Smooth muscle cell (in vitro differentiated cells): ENCODE measurements around the gene OR8H3. TPM values are rescaled to one million over a fixed set of nuclear protein-coding genes. Genes with fewer than 3 reads are reported as not detected.
"Not testable (repeated sequence)": the region's sequence is repeated elsewhere in the genome, so short reads cannot be mapped to it uniquely, and the experiment has no call there.

Experiments used
- DNase-seq: peaks from one replicate; lab custom pipeline; 2025; ENCODE audit not compliant: unreplicated experiment; lab: John Stamatoyannopoulos, UW
- H2AFZ ChIP-seq: fragments of 200-600 bp; sonication (generic); 2 replicates; pipeline ENCODE4 v1.6.0; 2016; ENCODE audit warnings: antibody characterized with exemption, low read depth, mild to moderate bottlenecking
- H3F3A ChIP-seq: fragments of 200-600 bp; sonication (generic); 2 replicates; pipeline ENCODE4 v1.6.0; 2017; ENCODE audit warnings: antibody characterized with exemption, low read depth
- H3K27ac ChIP-seq: fragments of 200-600 bp; sonication (generic); 2 replicates; pipeline ENCODE4 v1.5.1; 2016; ENCODE audit warnings: low read depth, mild to moderate bottlenecking
- H3K27me3 ChIP-seq: fragments of 200-600 bp; sonication (generic); 2 replicates; pipeline ENCODE4 v1.6.1; 2016; ENCODE audit warnings: low read depth, mild to moderate bottlenecking
- H3K36me3 ChIP-seq: fragments of 200-600 bp; sonication (generic); 2 replicates; pipeline ENCODE4 v1.5.1; 2016; ENCODE audit warnings: low read depth
- H3K4me1 ChIP-seq: fragments of 200-600 bp; sonication (generic); 2 replicates; pipeline ENCODE4 v1.5.1; 2016; ENCODE audit warnings: low read depth
- H3K4me2 ChIP-seq: fragments of 200-600 bp; sonication (generic); 2 replicates; pipeline ENCODE4 v1.6.0; 2016; ENCODE audit warnings: mild to moderate bottlenecking
- H3K4me3 ChIP-seq: fragments of 200-600 bp; sonication (generic); 2 replicates; pipeline ENCODE4 v1.5.1; 2016; ENCODE audit warnings: mild to moderate bottlenecking
- H3K79me2 ChIP-seq: fragments of 200-600 bp; sonication (generic); 2 replicates; pipeline ENCODE4 v1.6.0; 2016; ENCODE audit warnings: low read depth, mild to moderate bottlenecking
- H3K9ac ChIP-seq: fragments of 200-600 bp; sonication (generic); 2 replicates; pipeline ENCODE4 v1.6.0; 2016; ENCODE audit warnings: low read depth
- H3K9me3 ChIP-seq: fragments of 200-600 bp; sonication (generic); replicated peaks from 2 replicates; pipeline ENCODE4 v1.5.1; 2016; ENCODE audit warnings: low read depth
- H4K20me1 ChIP-seq: fragments of 200-600 bp; sonication (generic); 2 replicates; pipeline ENCODE4 v1.6.0; 2016; ENCODE audit warnings: low read depth
- WGBS: methylation state at CpG from one replicate; pipeline ENCODE4 v1.1.7; 2016; ENCODE audit warnings: low lambda C conversion rate; 5-methylcytosine and 5-hydroxymethylcytosine counted together
- polyA plus RNA-seq: library from polyadenylated mRNA; unstranded; fragments of >200 nt; fragmentation: Nextera tagmentation; extraction: Ambion mirVana; gene quantifications from 2 replicates; pipeline ENCODE4 v1.2.1, GENCODE V29; 2016
- total RNA-seq: library from RNA; depleted of rRNA; stranded (reverse); fragments of >200 nt; gene quantifications from 2 replicates; pipeline ENCODE4 v1.2.3, GENCODE V29; 2014
- TF ChIP-seq, protein P1 (sequence below): fragments of 200-600 bp; sonication (generic); IDR thresholded peaks from 2 replicates; pipeline ENCODE4 v1.5.1; 2017; ENCODE audit warnings: borderline replicate concordance, mild to moderate bottlenecking, antibody characterized with exemption; ENCODE audit not compliant: insufficient read depth, poor library complexity, severe bottlenecking

The OR8H3 gene
- total and polyA plus RNA-seq, 2 experiments from 2014 or later: not detected

GRCh38 chr11:56140151-56140661, 18.0 kb downstream of the OR8H3 start, which contains the start of gene OR8J3:
Gene OR8J3, minus strand, starts transcription at chr11:56140201. Its CDS starts 2,483 bp downstream, at chr11:56137718.
- Histone ChIP-seq H3K79me2 (no peaks in the 10 kb centered on the region), H3K27me3 (no peaks in the 10 kb centered on the region), H3F3A (no peaks in the 10 kb centered on the region), H4K20me1 (no peaks in the 10 kb centered on the region), H2AFZ (peak within 1 kb of the TSS; percentile 24), H3K4me1 (no peaks in the 10 kb centered on the region), H3K4me2 (no peak within 1 kb of the TSS), H3K27ac (no peak within 1 kb of the TSS), H3K36me3 (no peaks in the 10 kb centered on the region), H3K9ac (no peak within 1 kb of the TSS), H3K4me3 (no peak within 1 kb of the TSS), H3K9me3 (no peaks in the 10 kb centered on the region)
- TF ChIP-seq, protein P1, sequence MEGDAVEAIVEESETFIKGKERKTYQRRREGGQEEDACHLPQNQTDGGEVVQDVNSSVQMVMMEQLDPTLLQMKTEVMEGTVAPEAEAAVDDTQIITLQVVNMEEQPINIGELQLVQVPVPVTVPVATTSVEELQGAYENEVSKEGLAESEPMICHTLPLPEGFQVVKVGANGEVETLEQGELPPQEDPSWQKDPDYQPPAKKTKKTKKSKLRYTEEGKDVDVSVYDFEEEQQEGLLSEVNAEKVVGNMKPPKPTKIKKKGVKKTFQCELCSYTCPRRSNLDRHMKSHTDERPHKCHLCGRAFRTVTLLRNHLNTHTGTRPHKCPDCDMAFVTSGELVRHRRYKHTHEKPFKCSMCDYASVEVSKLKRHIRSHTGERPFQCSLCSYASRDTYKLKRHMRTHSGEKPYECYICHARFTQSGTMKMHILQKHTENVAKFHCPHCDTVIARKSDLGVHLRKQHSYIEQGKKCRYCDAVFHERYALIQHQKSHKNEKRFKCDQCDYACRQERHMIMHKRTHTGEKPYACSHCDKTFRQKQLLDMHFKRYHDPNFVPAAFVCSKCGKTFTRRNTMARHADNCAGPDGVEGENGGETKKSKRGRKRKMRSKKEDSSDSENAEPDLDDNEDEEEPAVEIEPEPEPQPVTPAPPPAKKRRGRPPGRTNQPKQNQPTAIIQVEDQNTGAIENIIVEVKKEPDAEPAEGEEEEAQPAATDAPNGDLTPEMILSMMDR: no peak
- DNase-seq: no peak

DNA sequence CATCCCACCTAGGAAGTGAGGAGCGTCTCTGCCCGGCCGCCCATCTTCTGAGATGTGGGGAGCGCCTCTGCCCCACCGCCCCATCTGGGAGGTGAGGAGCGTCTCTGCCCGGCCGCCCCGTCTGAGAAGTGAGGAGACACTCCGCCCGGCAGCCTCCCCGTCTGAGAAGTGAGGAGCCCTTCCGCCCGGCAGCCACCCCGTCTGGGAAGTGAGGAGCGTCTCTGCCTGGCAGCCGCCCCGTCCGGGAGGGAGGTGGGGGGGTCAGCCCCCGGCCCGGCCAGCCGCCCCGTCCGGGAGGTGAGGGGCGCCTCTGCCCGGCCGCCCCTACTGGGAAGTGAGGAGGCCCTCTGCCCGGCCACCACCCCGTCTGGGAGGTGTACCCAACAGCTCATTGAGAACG, 21.5 kb downstream of the OR8H3 start:
- 82% methylated on average over 12 of the region's 30 CpGs for WGBS
- not testable (repeated sequence) for H3K27ac ChIP-seq, H3K9ac ChIP-seq, H3K4me2 ChIP-seq, H3K4me3 ChIP-seq, DNase-seq, H3K9me3 ChIP-seq, H2AFZ ChIP-seq, H3K27me3 ChIP-seq, H3F3A ChIP-seq, H3K4me1 ChIP-seq, H3K79me2 ChIP-seq, H4K20me1 ChIP-seq, H3K36me3 ChIP-seq

DNA sequence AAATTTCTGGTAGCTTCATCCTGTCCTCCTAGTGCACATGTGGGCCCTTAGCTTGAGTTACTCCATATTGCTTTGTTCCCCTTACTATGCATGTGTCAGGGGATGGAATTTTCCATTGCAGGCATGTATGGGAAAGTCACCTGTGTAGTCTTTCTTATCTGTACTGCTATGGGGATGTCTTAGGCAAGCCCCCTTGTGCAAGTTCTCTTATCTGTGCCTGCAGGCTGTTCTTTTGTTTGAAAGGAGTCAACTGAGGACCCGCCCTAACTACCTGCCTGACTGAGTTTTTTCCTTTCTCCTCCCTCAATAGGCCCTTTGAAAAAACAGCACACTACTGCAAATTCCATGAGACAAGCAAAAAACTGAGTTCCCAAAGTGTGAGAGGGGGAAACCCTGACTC, 29.2 kb downstream of the OR8H3 start:
- Histone ChIP-seq H3F3A (no peaks in the 10 kb centered on the region), H3K4me3 (no peak overlapping the region), H3K36me3 (no peaks in the 10 kb centered on the region), H3K4me2 (no peak overlapping the region), H3K27me3 (no peaks in the 10 kb centered on the region), H3K4me1 (no peaks in the 10 kb centered on the region), H3K9me3 (no peaks in the 10 kb centered on the region), H4K20me1 (no peaks in the 10 kb centered on the region), H2AFZ (no peak overlapping the region), H3K9ac (no peak overlapping the region), H3K27ac (no peak overlapping the region), H3K79me2 (no peaks in the 10 kb centered on the region)
- 75% methylated on average over 1 of the region's 1 CpG for WGBS
- TF ChIP-seq, protein P1: no peak
- DNase-seq: no peak

DNA sequence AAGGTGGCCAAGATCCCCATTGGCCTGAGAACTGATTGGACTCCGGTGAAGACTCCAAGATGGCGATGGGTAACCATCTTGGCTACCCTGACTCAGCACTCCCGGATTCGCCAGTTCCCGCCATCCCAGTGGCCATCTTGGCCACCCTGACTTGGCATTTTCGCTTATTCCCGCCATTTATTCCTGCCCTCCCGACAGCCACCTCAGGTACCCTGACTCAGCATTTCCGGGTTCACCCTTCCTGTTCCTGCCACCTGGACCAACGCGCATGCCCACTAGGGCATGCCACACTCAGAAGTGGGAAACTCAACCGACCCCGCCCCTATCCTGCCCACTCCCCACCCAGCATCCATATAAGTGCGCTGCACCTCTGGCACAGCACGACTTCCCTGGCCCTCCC, 30.2 kb downstream of the OR8H3 start:
- no peak overlapping the region for H3K27ac ChIP-seq
- no peak overlapping the region for H3K4me3 ChIP-seq
- H3K27me3 ChIP-seq: no peaks in the 10 kb centered on the region
- no peak for DNase-seq
- no peaks in the 10 kb centered on the region for H3K36me3 ChIP-seq
- no peaks in the 10 kb centered on the region for H3K79me2 ChIP-seq
- H3K9me3 ChIP-seq: no peaks in the 10 kb centered on the region
- H3F3A ChIP-seq: no peaks in the 10 kb centered on the region
- TF ChIP-seq, protein P1: no peak
- no peak overlapping the region for H3K4me2 ChIP-seq
- WGBS: 95% methylated on average over 15 of the region's 15 CpGs
- no peaks in the 10 kb centered on the region for H3K4me1 ChIP-seq
- no peak overlapping the region for H2AFZ ChIP-seq
- no peak overlapping the region for H3K9ac ChIP-seq
- no peaks in the 10 kb centered on the region for H4K20me1 ChIP-seq
